HG03196 (cell line): Measurements from ENCODE around the gene GPC2.

Experiments
- ATAC-seq: cut with Tn5 transposase; IDR thresholded peaks from one replicate; pipeline ENCODE4 v1.9.1; 2021; ENCODE audit not compliant: unreplicated experiment

Gene GPC2

DNA sequence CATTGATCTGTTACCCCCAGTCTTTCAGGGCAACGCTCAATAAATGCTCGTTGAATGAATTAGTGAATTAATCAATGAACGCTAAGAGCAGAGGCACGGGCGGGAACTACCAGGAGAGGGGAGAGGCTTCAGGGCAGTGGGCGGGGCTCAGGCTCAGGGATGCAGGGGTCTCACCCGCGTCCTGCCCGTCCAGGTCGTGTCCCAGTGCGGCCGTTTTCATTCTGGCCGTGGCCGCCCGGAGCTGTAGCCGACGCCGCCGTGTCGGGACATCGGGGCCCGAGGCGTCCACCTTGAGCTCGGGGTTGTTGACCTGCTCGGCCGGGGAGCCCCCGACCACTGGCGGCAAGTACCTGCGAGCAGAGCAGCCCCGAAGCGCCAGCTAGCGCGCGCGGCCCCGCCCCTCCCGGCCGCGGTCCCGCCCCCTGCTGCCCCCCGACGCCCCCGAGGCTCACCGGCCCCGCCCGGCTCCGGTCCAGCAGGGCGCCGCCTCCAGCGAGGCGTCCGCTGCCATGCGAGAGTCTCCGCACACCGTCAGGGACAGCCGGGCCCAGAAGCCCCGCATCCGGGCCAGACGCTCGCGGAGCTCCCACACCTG is 6.0 kb downstream of the GPC2 start:
- ATAC-seq: no peak

DNA sequence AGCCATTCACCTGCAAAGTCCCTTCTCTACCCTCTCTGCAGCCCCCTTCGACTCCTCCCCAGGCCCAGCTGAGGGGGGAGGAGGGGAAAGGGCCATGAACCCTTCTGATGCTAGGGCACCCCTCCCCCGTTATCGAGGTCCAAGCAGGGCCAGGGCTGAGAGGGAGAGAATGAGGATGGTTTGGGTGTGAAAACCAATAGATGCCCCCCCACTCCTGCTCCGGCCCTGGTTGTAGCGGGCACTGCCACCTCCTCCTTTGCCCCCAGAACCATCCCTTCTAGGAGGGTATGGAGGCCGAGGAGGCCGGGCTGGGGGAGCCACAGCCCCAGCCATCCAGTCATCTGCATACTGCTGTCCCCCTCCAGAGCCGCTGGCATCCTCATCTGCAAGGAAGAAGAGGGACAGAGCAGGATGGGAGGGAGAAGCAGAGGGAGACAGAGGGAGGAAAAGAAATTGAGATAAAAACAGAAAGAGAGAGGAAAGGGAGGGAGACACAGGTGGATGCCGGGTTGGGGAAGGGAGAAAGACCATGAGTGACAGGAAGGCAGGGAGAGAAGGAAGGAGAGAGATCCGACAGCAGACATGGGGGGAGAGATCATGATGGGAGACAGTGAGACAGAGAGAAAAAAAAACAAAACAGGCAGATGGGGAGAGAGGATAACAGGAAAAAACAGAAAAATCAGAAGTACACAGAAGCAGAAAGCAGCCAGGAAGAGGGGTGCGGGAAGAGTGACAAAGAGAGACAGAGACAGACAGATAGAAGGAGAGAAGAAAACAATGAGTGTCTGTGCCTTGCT is 6.9 kb downstream of the GPC2 start:
- ATAC-seq: no peak

DNA sequence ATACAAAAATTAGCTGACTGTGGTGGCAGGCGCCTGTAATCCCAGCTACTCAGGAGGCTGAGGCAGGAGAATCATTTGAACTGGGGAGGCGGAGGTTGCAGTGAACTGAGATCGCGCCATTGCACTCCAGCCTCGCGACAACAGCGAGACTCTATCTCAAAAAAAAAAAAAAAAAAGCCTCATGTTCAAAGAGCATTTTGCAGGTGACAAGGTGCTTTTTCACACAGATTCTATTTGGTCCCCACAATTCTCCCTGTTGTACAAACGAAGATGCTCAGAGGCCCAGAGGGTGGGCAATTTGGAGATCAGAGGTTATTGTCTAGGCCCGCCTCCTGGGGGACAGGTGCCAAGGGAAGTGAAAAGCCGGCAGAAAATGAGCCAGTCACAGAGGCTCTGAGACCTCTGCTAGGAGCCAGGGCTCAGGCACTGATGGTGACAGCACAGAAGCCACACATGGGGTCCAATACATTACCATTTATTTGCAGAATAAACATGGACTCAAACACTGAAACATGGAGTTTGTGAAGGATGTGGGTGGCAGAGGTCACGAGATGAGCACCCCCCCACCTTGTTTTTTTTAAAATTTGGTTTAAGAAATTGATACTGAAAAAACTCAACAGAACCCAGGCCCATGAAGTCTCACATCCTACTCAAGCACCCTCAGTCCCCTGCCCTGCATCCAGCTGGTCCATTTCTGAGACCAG is 7.9 kb downstream of the GPC2 start:
- ATAC-seq: no peak

DNA sequence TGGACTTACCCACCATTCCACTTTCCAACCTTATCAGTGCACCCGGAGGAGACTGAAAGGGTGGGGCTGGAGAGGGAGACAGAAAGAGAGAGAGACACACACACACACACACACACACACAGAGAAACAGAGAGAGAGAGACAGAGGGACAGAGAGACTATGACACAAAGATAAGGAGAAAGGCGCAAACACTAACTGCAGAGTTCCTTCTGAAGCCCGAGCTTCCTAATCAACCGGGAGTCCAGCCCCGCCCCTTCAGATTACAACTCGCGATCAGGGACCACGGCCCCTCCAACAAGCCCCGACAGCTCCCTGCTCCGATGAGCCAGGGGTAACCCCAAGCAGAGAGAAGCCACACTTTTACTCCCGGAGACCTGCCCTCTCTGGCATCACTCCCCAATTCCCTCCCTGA is 9.3 kb downstream of the GPC2 start:
- ATAC-seq: no peak

DNA sequence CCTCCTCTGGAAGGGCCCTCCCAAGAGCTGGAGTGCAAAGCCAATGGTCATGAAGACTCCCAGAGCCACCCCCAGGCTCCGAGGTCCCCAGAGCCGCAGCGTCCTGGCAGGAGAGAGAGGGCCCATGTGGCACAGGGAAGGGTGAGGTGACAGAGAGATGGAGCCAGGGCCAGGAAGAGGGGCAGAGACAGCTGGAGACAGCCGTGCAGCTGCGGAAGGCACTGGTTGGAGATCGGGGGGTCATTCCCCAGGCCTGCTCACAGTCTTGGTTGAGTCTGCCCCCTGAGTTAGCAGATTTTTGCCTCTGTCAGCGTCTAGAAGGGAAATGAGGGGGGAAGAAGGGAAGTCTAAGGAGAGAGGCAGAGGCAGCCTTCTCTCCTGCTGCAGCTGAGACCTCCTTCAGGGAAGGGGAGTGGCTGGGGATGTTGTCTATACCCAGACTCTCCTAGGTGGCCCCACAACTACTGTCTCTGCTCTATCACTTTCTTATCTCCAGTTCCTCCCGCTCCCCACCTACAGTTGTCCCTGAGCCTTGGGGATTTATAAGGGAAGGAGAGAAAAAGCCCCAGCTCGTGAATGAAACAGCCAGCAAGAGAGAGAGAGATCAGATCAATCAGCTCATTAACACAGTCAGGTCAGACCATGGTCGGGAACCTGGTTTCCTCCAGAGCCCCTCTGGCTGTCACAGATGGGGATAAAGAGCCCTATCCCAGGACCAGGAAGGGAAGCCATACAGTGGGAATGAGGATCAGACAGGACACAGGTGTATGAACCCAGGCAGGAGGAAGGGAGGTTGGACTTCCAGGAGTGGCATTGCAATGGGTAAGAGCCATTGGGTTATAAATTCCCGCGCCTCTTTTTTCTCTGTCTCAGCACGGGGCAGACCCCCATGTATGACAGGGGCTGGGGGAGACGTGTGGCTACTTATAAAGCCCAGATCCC is 9.9 kb downstream of the GPC2 start:
- no peak for ATAC-seq

DNA sequence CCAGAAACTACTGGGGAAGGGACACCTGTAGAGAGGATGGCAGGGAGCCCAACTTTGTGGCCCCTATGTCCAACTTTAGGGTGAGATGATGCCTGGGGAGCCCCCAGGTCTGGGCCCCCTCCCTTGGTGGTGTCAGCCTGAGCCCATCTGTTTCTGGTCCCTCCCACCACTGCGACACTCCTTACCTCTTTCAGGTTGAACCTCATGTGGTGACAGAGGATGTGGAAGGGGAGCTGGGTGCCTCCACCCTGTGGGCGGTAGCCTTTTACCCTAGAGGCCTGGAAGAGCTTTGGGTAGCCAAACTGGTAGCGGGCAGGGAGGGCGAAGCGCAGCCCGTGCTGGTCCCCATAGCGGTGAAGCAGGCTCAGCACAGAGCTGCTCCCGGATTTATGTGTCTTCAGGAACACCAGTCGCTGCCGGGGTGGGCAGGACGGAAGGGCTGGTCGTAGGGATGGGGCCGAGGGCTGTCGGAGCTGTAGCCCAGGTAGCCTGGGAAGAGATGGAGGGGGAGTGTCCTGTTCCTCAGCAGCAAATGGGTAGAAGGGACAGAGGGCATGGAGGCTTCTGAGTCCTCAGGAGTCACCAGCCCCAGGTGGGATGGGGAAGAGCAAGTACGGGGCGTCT is 10.8 kb downstream of the GPC2 start:
- no peak for ATAC-seq

DNA sequence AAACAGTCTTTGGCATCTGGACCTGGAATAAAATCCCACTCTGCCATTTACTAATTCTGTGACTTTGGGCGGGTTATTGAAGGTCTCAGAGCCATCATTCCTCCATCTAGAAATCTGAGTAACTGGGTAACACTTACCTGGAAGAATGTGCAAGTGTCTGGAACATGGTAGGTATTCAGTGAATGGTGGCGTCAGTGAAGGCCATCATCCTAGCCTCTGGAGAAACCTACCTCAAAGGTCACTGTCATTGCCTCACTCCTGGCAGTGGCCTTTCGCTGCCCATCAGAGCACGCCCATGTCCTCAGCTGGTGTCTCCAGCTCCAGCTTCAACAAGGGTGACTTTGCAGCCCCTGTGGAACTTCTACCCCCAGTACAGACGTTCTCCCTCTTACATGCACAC is 13.3 kb downstream of the GPC2 start:
- no peak for ATAC-seq

DNA sequence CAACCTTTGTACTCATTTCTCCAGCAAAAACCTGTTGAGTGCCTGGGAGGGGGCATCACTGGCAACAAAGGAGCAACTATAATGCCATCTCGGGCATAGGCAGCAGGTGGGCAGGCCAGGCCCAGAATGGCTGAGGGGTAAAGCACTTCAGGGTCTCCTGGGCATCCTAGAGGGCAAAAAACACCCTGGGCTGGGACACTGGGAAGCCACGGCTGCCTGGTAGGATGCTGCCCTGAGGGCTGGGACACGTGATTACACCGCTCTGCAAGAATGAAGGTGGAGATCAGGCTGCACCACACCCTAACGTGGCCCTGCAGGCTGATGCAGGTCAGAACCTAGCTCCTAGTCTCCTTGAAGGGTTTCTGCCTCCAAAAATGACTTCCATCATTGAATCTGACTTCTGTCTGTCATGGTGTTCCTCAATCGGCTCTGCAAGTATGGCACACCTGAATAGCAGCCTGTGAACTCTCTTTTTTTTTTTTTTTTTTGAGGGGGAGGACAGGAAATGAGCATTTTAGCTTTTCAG is 14.1 kb downstream of the GPC2 start:
- no peak for ATAC-seq

DNA sequence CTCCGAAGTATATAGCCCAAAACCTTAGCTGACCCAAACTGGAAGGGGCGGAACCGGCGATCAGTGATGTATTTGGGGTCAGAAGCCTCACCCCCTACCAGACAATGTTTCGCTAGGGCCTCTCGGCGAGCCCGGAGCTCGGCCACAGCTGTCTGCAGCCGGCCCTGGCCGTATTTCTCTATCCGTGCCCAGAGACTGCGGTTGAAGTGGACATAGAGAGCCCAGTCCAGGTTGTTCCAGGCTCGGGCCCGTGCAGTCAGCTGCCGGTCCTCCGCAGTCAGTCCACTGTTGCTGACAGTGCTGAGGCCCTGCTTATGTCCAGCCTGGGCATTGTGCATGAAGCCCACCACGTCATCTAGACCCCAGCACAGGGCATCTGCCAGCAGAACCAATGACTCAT is 17.1 kb downstream of the GPC2 start:
- ATAC-seq: no peak

DNA sequence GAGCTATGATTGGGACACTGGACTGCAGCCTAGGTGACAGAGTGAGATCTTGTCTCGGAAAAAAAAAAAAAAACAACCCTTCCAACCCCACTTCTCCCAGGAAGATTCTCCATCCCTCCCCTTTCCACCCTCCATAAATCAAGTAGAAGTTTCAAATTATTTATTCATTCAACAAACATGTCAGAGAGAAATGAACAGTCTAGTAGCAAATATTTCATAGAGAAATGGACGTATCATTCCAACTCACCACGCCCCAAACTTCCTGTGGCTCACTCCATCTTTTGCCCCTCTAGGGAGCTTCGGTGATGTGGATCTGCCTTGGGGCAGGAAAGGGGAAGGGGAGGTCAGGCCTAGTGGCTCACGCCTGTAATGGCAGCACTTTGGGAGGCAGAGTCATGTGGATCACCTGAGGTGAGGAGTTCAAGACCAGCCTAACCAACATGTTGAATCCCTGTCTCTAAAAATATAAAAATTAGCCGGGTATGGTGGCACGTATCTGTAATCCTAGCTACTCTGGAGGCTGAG is 18.0 kb downstream of the GPC2 start:
- ATAC-seq: no peak

DNA sequence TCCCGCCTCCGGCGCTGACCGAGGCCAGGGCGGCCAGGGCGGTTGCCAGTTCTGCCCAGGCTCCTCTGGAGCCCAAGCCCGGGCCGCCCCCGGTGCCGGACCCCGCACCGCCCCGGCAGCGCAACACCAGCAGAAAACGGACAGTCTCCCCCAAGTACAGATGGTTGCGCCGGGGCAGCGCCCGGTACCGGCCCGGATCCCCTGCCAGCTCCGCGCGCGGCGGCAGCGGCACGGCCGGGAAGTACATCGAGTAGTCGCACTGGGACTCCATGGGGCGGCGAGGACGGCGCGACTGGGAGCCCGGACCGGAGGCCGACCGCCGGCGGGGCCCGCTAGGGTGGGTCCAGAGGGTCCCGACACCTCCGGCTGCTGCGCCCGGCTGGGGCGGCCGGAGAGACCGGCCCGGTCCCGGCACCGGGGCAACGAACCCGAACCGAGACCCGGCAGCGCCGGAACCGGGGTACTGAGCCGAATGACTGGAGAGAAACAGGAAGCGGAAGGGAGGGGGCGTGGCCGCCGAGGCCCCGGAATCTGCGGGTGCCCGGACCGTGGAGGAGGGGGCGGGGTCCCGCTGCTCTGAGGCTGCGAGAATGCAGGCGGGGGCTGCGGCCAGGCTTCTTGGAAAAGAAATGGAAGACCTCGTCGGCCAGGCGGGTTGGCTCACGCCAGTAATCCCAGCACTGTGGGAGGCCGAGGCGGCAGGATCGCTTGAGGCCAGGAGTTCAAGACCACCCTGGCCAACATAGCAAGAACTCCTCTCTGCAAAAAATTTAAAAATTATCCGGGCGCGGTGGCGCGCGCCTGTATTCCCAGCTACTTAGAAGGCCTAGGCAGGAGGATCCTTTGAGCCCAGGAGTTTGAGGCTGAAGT is 18.7 kb downstream of the GPC2 start, which contains the start of gene TRAPPC14:
TRAPPC14 (minus strand) TSS at position 495 of the 870 bp plus-strand sequence; CDS start at position 271, 224 bp downstream.
- peak; percentile 59 for ATAC-seq

DNA sequence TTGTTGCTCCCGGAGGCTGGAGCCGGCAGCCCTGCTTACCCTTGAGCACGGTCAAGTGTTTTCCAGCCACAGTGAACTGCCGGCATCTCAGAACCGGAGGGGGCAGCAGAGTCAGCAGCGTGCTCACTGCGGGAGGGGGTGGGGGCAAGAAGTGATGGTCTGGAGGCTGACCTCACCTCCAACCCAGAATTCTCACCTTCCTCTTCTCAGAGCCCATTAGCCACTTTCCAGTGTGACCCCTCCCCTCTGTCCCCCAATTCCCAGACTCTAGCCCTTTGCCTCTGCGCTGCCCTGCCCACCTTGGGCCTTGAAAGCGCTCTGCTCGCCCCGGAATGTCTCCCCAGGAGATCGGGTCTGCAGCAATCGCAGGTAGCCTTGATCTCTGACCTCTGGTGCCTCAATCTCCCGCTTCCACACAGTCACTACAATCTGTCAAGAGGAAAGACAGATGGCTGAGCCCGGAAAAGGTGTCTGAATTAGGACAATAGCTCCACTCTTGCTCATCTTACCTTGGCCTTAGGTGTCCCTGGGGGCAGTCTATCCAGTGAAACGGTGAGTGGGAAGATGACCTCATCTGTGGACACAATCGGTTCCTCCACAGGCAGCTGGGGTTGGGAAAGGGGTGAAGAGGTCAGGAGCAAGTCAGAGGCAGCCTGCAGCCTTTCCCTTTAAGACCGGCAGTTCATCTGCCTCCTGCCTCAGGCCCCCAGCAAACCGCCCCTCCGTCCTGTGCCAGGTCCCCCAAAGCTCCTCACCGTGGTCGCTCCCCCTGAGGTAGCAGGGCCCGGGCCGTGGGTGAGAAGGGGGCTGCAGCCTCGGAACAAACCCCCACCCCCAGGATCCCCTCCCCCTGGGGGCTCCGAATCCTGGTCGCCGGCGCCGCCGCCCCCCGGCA is 19.6 kb downstream of the GPC2 start:
- no peak for ATAC-seq

DNA sequence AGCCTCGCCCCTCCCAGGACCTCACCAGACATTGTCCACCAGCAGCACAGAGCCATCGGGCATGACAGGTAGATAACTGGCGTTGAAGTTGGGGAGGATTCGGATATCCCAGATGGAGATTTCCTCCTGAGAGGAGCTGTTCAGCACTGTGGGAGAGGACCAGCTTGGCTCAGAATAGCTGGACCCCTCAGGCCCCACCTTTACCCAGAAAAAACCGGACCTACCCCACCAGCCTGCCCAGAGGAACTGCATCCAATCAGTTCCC is 20.2 kb downstream of the GPC2 start:
- ATAC-seq: no peak

DNA sequence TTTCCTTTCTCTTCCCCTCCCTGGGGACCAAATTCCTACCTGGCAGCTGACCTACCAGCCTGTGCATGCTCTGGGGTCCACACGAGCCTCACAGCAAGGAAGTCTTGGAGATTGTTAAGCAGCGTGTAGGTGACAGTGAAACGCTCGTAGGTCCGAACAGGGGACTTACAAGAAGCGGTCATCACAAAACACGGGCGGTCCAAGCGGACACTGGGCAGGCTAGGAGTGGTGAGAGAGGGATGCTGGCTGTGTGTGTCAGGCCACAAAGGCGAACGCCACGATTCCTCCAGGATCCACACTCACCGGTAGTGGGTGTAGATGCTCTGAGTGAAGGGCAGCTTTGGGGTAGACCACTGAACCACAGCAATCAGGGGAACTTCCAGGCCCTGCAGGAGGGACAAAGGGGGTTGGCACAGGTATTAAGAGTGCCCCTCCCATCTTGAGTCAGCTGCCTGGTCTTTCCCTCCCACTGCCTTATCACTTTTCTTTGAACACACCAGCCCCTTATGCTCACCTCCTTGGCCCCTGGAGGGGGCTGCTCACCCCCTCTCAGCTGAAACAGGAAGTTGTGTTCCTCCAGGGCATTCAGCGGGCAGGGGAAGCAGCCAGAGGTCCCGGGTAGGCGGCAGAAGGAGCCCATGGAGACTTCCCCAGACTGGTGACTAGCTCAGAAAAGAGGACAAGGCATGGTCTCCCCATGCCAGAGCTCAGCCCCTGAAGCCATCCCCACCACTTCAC is 20.7 kb downstream of the GPC2 start:
- no peak for ATAC-seq

DNA sequence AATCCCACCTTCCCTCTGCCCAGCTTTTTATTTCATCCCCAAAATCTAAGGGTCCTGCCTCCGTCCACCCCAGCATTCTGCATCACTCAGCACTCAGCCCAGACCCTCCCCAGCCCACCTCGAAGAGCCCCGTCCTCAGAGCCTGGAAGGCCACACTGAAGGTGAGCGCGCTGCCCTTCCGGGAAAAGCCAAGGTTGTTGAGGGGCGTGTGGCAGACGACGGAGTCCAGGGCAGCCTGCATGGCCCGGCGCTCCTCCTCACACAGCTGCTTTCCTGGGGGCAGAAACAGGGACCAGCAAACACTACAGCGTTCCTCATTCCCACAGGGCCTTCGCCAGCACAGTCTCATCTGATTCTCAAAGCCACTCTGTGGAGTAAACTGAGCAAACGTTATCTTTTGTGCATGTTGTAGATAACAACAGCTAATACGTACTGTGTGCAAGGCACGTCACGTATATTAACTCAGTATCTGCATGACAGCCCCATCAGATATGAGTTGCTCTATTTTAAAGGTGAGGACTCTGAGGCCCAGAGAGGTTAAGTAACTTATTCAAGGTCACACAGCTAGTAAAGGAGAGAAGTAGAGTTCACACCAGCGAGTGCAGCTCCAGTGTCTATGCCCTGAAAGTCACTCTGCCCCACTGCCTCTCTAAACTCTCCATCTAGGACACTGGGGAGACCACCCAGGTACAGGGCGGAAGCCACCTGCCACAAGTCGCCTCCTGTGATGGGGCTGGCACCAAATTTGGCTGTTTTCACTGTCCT is 21.4 kb downstream of the GPC2 start:
- ATAC-seq: no peak

DNA sequence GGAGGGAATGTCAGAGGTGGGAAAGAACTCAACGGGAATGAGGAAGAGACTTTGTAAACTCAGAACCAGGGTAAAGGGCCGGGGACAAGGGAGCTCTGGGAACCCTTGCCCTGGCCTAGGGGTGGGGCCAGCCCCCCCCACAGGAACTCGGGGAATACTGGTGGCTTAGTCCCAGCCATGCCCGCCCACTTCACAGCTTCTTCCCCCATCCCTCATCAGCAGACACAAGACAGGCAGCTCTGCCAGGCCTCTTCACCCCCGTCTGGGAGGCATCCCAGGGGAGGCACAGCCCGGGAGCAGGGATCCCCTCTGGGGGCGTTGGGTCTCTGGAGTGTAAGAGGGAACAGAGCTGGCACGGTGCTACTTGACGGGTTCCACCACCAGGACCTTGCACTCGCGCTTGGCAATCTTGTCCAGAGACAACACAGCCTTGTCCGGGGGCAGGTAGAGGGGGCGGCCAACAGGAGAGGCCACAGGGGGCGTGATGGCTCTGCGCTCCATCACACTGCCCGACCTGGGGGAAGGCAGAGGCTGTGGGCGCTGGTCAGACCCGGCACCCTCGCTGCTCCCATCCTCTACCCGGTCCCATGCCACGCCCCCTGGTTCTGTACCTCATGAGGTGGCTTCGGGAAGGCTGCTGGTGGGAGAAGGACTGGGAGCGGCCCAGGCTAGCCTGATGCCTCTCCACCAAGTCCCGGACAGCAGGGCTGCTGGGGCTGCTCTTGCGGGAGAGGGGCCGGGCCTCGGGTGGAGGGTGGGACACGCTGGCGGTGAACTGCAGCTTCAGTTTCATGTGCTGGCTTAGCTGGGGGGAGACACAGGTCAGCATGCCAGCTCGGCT is 22.3 kb downstream of the GPC2 start:
- no peak for ATAC-seq
